Stimulated activated CD4-positive, alpha-beta T cell treated with anti-CD3 and anti-CD28 coated beads, Interleukin-12 subunit alpha, Interleukin-12 subunit beta, amount 100 ng/mL, for 4 hours (primary cell): ENCODE measurements around the gene SMTN.
"Not testable (repeated sequence)": the region's sequence is repeated elsewhere in the genome, so short reads cannot be mapped to it uniquely, and the experiment has no call there.

ENCODE experiments used
- DNase-seq: peaks from one replicate; pipeline ENCODE4 v3.0.0-alpha.2; 2020

SMTN gene

DNA sequence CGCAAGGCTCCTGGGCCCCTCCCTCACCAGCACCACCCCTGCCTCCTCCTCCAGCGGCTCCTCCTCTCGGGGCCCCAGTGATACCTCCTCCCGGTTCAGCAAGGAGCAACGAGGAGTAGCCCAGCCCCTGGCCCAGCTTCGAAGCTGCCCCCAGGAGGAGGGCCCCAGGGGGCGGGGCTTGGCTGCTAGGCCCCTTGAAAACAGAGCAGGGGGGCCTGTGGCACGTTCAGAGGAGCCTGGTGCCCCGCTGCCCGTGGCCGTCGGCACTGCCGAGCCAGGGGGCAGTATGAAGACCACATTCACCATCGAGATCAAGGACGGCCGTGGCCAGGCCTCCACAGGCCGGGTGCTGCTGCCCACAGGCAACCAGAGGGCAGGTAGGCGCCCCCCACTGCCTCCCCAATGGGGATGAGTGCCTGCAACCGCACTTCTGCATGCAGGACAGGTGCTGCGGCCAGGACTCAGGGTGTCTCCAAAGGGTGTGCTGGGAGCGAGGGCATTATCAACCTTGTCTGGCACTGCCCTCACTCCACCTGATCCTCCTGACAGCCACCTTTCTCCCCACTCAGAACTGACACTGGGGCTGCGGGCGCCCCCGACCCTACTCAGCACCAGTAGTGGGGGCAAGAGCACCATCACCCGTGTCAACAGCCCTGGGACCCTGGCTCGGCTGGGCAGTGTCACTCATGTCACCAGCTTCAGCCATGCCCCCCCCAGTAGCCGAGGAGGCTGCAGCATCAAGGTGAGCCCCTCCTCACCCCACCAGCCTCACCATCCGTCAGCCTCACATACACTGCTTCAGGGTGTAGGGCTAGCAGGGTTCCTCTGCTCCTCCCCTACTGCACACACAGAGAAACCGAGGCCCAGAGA lies 10.2 kb downstream of the SMTN start:
- DNase-seq, result no peak

- DNase-seq, result no peak
These were observed 11.0 kb downstream of the SMTN start for GRCh38 chr22:31092161-31092560.

- no peak for DNase-seq
These were observed 12.2 kb downstream of the SMTN start for GRCh38 chr22:31093086-31093850.

GRCh38 chr22:31094021-31094551 lies 13.0 kb downstream of the SMTN start:
- no peak for DNase-seq

DNA sequence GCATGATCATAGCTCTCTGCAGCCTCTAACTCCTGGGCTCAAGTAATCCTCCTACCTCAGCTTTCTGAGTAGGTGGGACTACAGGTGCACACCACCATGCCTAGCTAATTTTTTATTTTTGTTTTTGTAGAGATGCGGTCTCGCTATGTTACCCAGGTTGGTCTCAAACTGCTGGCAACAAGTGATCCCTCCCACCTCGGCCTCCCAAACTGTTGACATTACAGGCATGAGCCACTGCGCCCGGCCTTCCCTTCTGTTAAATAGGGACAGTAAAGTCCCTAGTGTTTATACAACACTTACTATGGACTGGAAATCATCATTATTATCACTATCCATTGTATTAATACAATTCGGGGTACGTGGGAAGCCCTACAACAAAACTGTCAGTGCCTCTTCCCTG lies 13.6 kb downstream of the SMTN start:
- DNase-seq, result no peak

DNA sequence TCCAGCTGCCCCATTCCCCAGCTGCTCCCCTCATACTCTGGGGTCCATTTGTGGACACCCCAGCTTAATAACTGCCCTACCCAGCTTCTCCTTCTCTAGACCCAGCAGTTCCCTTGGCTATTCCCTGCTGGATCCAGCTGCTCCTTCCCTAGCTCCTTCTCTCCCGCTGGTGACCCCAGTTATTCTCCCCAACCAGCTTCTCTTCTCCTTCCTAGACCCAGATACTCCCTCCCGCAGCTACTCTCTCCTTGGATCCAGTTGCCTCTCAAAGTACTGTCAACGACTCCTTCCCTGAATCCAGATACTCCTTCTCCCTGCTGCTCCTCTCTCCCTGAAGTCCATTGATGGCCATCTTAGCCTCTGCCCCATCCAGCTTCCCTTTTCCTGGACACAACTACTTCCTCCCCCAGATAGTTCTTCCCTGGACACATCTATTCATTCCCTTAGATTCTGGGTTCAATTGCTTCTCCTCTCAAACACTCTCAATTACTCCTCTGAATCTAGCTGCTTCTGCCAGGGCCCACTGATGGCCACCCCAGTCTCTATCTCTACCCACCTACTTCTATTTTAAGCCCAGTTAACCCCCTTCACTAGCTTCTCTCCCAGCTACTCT lies 14.6 kb downstream of the SMTN start:
- no peak for DNase-seq

- no peak for DNase-seq
These were observed 15.7 kb downstream of the SMTN start for GRCh38 chr22:31096657-31097279.

DNA sequence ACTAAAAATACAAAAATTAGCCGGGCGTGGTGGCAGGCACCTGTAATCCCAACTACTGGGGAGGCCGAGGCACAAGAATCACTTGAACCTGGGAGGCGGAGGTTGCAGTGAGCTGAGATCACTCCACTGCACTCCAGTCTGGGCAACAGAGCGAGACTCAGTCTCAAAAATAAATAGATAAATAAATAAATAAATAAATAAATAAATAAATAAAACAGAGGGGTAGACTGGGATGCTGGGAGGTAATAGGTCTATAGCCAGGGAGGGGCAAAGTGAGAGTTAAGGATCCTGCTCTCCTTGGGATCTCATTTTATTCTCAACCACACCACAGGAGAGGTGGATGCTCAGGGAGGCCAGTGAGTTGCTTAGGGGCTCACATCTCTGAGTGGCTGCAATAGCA lies 16.4 kb downstream of the SMTN start:
- DNase-seq, result not testable (repeated sequence)

DNA sequence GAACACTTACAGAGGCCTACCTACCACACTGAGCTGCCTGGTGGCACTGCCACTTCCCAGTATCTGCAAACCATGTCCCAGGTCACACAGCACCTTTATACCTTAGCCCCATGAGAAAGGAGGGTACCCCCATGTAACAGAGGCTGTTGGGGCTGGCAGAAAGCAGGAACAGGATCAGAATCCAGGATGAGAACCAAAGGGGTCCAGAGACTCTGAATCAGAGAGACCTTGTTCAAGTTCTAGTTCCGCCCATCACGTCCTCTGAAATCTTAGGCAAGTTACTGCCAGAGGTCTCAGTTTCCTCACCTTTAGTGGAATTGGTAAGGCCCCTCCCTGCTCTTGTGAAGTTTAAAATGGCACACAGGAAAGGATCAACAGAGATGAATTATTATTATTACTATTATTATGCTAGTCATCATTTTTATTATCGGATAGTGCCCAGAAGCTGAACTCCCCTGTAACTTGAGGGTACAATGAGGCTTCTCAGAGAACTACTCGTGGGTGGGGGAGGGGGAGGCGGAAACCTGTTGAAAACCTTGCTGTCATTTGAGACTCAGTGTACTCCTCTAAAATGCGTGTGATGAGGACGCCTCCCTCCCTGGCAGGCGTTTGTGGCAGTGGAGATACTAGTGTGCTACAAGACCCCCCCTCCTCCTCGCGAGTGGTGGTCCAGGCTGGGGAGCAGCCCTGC lies 17.0 kb downstream of the SMTN start:
- no peak for DNase-seq

- DNase-seq, result no peak
These were observed 17.6 kb downstream of the SMTN start for GRCh38 chr22:31098632-31099110.

- no peak for DNase-seq
These were observed 18.3 kb downstream of the SMTN start for GRCh38 chr22:31099386-31099785.

DNA sequence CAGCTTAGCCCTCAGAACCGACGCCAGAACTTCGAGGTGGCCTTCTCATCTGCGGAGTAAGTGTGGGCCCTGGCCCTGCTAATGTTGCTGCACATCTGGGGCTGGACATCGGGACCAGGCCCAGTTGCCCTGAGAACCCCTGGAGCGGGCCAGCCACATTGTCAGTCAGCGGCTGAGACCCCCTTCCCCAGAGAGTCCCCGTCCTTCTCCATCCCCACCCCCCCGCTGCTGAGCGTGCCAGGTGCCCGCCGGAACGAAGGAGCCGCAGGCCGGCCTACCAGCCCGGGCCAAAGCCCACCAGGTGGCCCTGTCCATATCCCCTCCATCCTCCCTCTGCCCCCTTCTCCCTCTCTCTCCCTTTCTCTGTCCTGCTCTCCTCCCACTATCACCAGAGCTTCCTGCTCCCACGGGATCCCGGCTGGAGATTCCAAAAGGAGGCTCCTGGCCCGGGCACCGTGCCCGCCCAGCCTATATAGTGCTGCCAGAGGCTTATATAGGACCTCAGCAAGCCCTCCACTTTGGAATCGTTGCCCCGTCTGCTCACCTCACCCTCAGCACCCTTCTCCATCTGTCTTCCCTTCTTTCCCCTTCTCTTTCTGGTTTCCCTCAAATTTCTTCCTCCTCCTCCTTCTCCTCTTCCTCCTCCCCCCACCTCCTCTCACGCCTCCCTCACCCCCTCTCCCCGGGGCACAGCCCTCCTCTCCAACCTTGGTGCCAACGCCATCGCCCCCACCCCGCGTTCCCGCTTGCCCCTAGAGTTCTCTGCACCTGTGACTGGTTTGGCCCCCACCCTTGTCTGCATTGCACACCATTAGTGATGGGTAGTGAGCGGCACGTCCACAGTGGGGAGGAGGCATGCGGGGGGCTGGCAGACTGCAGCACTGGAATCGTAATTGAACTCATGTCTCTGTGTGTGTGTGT lies 19.0 kb downstream of the SMTN start:
- no peak for DNase-seq

DNA sequence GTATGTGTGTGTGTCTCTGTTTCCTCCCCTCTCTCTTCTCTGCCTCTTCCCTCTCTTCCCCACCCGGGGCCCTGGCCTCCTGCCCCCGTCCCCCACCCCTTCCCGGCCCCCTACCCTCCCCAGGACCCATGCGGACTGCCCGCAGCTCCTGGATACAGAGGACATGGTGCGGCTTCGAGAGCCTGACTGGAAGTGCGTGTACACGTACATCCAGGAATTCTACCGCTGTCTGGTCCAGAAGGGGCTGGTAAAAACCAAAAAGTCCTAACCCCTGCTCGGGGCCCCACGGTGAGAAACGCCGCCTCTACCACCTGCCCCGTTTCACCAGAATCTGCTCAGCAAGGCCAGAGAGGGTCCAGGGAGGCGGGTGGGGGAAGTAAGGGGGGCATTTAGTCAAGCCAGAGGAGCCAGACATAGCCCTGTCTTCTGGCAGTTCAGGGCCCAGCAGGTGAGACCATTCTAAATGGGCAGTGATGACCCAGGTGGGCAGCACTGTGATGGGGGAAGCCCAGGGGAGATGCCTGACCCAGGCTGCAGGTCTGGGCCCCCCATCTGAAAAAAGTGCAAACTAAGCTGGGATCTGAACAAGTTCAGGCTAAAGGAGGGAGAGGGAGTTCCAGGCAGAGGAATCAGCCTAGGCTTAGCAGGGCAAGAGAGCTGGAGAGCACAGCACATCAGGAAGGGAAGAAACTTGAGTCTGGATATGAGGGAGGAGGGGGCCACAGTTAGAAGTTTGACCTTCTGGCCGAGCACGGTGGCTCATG lies 19.8 kb downstream of the SMTN start:
- no peak for DNase-seq

- DNase-seq, result no peak
These were observed 21.4 kb downstream of the SMTN start for GRCh38 chr22:31102441-31103081.

DNA sequence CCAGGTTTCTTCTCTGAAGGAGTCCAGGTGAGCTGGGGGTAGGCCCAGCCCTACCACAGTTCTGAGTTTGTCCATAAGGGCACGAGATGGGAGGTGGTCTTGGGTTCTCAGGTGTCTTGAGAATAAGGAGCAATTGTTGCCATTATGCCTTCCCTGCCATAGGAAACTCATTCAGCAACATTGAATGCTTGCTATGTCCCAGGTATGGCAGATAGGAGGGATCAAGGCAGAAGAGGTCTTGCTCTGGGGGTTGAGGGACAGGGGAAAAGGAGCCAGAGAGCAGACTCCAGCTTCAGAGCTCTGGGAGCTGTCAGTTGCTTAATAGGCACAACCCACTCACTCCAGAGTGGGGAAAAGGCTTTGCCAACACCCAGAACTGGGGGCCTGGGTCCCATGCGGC lies 22.0 kb downstream of the SMTN start:
- DNase-seq, result no peak

- DNase-seq, result no peak
These were observed 23.0 kb downstream of the SMTN start for GRCh38 chr22:31103899-31104694.

DNA sequence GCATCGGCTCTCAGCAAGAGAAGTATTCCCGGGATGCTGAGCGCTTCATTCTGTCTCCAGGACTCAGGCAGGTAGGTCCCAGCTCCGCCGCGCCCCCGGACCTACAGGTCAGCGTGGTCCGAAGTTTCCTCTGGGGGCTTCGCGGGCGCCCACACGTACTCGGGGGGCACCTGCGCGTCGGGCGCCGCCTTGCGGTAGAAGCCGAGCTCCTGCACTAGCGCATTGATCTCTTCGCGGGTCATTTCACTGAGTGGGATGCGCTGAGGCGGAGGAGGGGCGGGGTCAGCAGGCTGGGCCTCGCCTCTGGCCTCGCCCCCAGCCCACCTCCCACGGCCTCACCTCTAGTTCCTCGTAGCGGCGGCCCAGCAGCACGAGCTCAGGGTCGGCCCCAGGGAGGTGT lies 23.8 kb downstream of the SMTN start:
- no peak for DNase-seq

GRCh38 chr22:31105282-31105929 lies 24.3 kb downstream of the SMTN start:
- DNase-seq, result no peak
